RCC 7860 (cell line): ENCODE data around the gene CLRN2.
A peak's percentile ranks its signal among the peaks of the same experiment; 100 is the strongest.

ENCODE experiments used
- DNase-seq: peaks from one replicate; pipeline ENCODE4 v3.0.0-alpha.2; 2015; ENCODE audit warnings: low spot score
- FAIRE-seq: peaks from 2 replicates; lab custom pipeline; 2012; peaks lifted over from hg19 to GRCh38; lab: Jason Lieb, UNC

CLRN2 gene

GRCh38 chr4:17514865-17515264, at the start of gene CLRN2:
Gene CLRN2 (plus strand): TSS chr4:17515165. CDS start chr4:17515267, 102 bp downstream.
- FAIRE-seq (no peak), DNase-seq (no peak)

- FAIRE-seq (no peak), DNase-seq (no peak)
Measured at GRCh38 chr4:17468619-17469221, 46.2 kb upstream of the CLRN2 start.

- no peak for FAIRE-seq
- DNase-seq = no peak
Measured at GRCh38 chr4:17469931-17470674, 44.9 kb upstream of the CLRN2 start.

GRCh38 chr4:17475481-17475880, 39.5 kb upstream of the CLRN2 start:
- FAIRE-seq = no peak
- no peak for DNase-seq

- FAIRE-seq = no peak
- DNase-seq = no peak
Measured at GRCh38 chr4:17476853-17477252, 38.1 kb upstream of the CLRN2 start.

GRCh38 chr4:17477774-17478472, 37.0 kb upstream of the CLRN2 start:
- no peak for FAIRE-seq
- DNase-seq = no peak

- DNase-seq (no peak), FAIRE-seq (no peak)
Measured at GRCh38 chr4:17480210-17480927, 34.6 kb upstream of the CLRN2 start.

- DNase-seq (no peak), FAIRE-seq (no peak)
Measured at GRCh38 chr4:17480955-17481354, 34.0 kb upstream of the CLRN2 start.

GRCh38 chr4:17482716-17483115, 32.2 kb upstream of the CLRN2 start:
- no peak for DNase-seq
- no peak for FAIRE-seq

GRCh38 chr4:17489123-17489522, 25.8 kb upstream of the CLRN2 start:
- FAIRE-seq = no peak

GRCh38 chr4:17489721-17490120, 25.2 kb upstream of the CLRN2 start:
- no peak for FAIRE-seq
- DNase-seq = no peak

More at GRCh38 chr4:17489123-17489522, 25.8 kb upstream of the CLRN2 start:
- no peak for DNase-seq

GRCh38 chr4:17490575-17491059, 24.3 kb upstream of the CLRN2 start:
- DNase-seq (no peak), FAIRE-seq (no peak)

GRCh38 chr4:17491196-17491595, 23.8 kb upstream of the CLRN2 start:
- FAIRE-seq (no peak), DNase-seq (no peak)

GRCh38 chr4:17492058-17492741, 22.8 kb upstream of the CLRN2 start:
- no peak for DNase-seq
- no peak for FAIRE-seq

- no peak for FAIRE-seq
- no peak for DNase-seq
Measured at GRCh38 chr4:17492876-17493275, 22.1 kb upstream of the CLRN2 start.

- no peak for FAIRE-seq
- no peak for DNase-seq
Measured at GRCh38 chr4:17493619-17494018, 21.3 kb upstream of the CLRN2 start.

GRCh38 chr4:17494258-17495190, 20.4 kb upstream of the CLRN2 start:
- FAIRE-seq = peak; percentile 30
- peak; percentile 74 for DNase-seq

GRCh38 chr4:17497890-17498523, 17.0 kb upstream of the CLRN2 start:
- no peak for DNase-seq

GRCh38 chr4:17500574-17500973, 14.4 kb upstream of the CLRN2 start:
- DNase-seq (no peak), FAIRE-seq (no peak)

More at GRCh38 chr4:17497890-17498523, 17.0 kb upstream of the CLRN2 start:
- no peak for FAIRE-seq
